K562 (cell line): ENCODE measurements around the gene GBA2. TPM values are rescaled to one million over a fixed set of nuclear protein-coding genes. Genes with fewer than 3 reads are reported as not detected.

Experiments used
- ARID4B ChIP-seq: sonication (generic); formaldehyde crosslinking; IDR thresholded peaks from 2 replicates; pipeline ENCODE4 v1.8.0; 2022; ENCODE audit warnings: mild to moderate bottlenecking, missing genetic modification reagents
- C11orf30 ChIP-seq: fragments of 450-650 bp; IDR thresholded peaks from 2 replicates; pipeline ENCODE4 v1.6.1; 2016; ENCODE audit warnings: low read depth, mild to moderate bottlenecking
- CTBP1 ChIP-seq: fragments of 450-650 bp; IDR thresholded peaks from 2 replicates; pipeline ENCODE4 v1.6.1; 2016; ENCODE audit warnings: borderline replicate concordance
- GMEB1 ChIP-seq: fragments of 250-450 bp; sonication (Bioruptor Pico); IDR thresholded peaks from 2 replicates; pipeline ENCODE4 v1.4.0; 2020; ENCODE audit warnings: mild to moderate bottlenecking
- POLR2A ChIP-seq: fragments of 450-650 bp; conservative IDR thresholded peaks from 2 replicates; pipeline ENCODE4 v1.6.1; 2016
- RB1 ChIP-seq: fragments of 450-650 bp; IDR thresholded peaks from 2 replicates; pipeline ENCODE4 v1.6.1; 2017; ENCODE audit warnings: low read depth, mild to moderate bottlenecking
- SMAD4 ChIP-seq: fragments of 250-450 bp; sonication (Bioruptor Pico); conservative IDR thresholded peaks from 2 replicates; pipeline ENCODE4 v1.8.0; 2021; ENCODE audit warnings: inconsistent platforms, mild to moderate bottlenecking, moderate library complexity
- XRCC5 ChIP-seq: fragments of 200-400 bp; formaldehyde crosslinking; IDR thresholded peaks from 2 replicates; pipeline ENCODE4 v1.6.1; 2017; ENCODE audit warnings: low read depth, mild to moderate bottlenecking, low read length
- ZFX ChIP-seq: sonication (generic); formaldehyde crosslinking; IDR thresholded peaks from 2 replicates; pipeline ENCODE4 v1.8.0; 2022; ENCODE audit warnings: mild to moderate bottlenecking, missing genetic modification reagents, moderate library complexity
- ZNF165 ChIP-seq: fragments of 250-450 bp; sonication (Bioruptor Pico); IDR thresholded peaks from 2 replicates; pipeline ENCODE4 v1.4.0; 2020; ENCODE audit warnings: borderline replicate concordance
- ZNF830 ChIP-seq: fragments of 250-450 bp; sonication (Bioruptor Pico); IDR thresholded peaks from 2 replicates; pipeline ENCODE4 v1.5.0; 2021; ENCODE audit warnings: mild to moderate bottlenecking
- polyA plus RNA-seq, 8 experiments: library from polyadenylated mRNA; depleted of rRNA in 4 of 8; stranded (reverse) in 5 of 8; unstranded in 3 of 8; fragments of >200 nt; fragmentation: Nextera tagmentation in 2 of 8; fragmentation: Illumina TruSeq in 1 of 8; extraction: Ambion mirVana in 2 of 8; extraction: Trizol in 1 of 8; gene quantifications; 2 replicates each; pipeline versions ENCODE4 v1.2.1 to v1.2.3, GENCODE V29; 2011 to 2014; ENCODE audit warnings: inconsistent platforms in 1 of 8, missing spikeins in 1 of 8
- total RNA-seq, 7 experiments: library from RNA; depleted of rRNA in 6 of 7; stranded (reverse); fragments of >200 nt in 6 of 7; fragmentation: Illumina TruSeq in 2 of 7; extraction: Trizol in 2 of 7; gene quantifications; 2 replicates each; pipeline versions ENCODE4 v1.2.1 to v1.2.3, GENCODE V29; 2011 to 2021; ENCODE audit warnings: low replicate concordance in 1 of 7
- TF ChIP-seq, protein P1 (sequence below): fragments of 450-650 bp; IDR thresholded peaks from 2 replicates; pipeline ENCODE4 v1.6.1; 2018; ENCODE audit not compliant: partially characterized antibody
- TF ChIP-seq, protein P2 (sequence below): sonication (generic); formaldehyde crosslinking; IDR thresholded peaks from 2 replicates; pipeline ENCODE4 v1.8.1; 2023; ENCODE audit warnings: missing genetic modification reagents, mild to moderate bottlenecking, borderline replicate concordance

Gene GBA2
- total and polyA plus RNA-seq, 9 of the 15 experiments (the other 6 are each of a cell fraction or from before 2014, with no cell fraction given), result 14.1 to 60.4 (median 32.1) TPM

GRCh38 chr9:35732185-35732799, 16.7 kb downstream of the GBA2 start, which contains the start of the genes CREB3 and TLN1 (continued):
- TF ChIP-seq SMAD4, result peak; percentile 33; the same call in 1 of the 2 replicates
- TF ChIP-seq CTBP1, result peak; percentile 46; the same call in 1 of the 2 replicates
- TF ChIP-seq C11orf30, result peak; percentile 60
- TF ChIP-seq POLR2A, result peak; percentile 67; the same call in 1 of the 2 replicates
- TF ChIP-seq RB1, result peak; percentile 83
- TF ChIP-seq XRCC5, result peak; percentile 35; the same call in 1 of the 2 replicates
- peak; percentile 80 for TF ChIP-seq ARID4B
- no peak for TF ChIP-seq ZNF165
- TF ChIP-seq, protein P1, sequence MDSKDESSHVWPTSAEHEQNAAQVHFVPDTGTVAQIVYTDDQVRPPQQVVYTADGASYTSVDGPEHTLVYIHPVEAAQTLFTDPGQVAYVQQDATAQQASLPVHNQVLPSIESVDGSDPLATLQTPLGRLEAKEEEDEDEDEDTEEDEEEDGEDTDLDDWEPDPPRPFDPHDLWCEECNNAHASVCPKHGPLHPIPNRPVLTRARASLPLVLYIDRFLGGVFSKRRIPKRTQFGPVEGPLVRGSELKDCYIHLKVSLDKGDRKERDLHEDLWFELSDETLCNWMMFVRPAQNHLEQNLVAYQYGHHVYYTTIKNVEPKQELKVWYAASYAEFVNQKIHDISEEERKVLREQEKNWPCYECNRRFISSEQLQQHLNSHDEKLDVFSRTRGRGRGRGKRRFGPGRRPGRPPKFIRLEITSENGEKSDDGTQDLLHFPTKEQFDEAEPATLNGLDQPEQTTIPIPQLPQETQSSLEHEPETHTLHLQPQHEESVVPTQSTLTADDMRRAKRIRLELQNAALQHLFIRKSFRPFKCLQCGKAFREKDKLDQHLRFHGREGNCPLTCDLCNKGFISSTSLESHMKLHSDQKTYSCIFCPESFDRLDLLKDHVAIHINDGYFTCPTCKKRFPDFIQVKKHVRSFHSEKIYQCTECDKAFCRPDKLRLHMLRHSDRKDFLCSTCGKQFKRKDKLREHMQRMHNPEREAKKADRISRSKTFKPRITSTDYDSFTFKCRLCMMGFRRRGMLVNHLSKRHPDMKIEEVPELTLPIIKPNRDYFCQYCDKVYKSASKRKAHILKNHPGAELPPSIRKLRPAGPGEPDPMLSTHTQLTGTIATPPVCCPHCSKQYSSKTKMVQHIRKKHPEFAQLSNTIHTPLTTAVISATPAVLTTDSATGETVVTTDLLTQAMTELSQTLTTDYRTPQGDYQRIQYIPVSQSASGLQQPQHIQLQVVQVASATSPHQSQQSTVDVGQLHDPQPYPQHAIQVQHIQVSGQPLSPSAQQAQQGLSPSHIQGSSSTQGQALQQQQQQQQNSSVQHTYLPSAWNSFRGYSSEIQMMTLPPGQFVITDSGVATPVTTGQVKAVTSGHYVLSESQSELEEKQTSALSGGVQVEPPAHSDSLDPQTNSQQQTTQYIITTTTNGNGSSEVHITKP, result peak; percentile 23
- 0 out of 2 replicates have a peak, but pooled peaks have one; percentile 56 for TF ChIP-seq ZFX (CRISPR knock-in tag)
- peak; percentile 57; the same call in 1 of the 2 replicates for TF ChIP-seq GMEB1 (CRISPR knock-in tag)
- TF ChIP-seq, protein P2, sequence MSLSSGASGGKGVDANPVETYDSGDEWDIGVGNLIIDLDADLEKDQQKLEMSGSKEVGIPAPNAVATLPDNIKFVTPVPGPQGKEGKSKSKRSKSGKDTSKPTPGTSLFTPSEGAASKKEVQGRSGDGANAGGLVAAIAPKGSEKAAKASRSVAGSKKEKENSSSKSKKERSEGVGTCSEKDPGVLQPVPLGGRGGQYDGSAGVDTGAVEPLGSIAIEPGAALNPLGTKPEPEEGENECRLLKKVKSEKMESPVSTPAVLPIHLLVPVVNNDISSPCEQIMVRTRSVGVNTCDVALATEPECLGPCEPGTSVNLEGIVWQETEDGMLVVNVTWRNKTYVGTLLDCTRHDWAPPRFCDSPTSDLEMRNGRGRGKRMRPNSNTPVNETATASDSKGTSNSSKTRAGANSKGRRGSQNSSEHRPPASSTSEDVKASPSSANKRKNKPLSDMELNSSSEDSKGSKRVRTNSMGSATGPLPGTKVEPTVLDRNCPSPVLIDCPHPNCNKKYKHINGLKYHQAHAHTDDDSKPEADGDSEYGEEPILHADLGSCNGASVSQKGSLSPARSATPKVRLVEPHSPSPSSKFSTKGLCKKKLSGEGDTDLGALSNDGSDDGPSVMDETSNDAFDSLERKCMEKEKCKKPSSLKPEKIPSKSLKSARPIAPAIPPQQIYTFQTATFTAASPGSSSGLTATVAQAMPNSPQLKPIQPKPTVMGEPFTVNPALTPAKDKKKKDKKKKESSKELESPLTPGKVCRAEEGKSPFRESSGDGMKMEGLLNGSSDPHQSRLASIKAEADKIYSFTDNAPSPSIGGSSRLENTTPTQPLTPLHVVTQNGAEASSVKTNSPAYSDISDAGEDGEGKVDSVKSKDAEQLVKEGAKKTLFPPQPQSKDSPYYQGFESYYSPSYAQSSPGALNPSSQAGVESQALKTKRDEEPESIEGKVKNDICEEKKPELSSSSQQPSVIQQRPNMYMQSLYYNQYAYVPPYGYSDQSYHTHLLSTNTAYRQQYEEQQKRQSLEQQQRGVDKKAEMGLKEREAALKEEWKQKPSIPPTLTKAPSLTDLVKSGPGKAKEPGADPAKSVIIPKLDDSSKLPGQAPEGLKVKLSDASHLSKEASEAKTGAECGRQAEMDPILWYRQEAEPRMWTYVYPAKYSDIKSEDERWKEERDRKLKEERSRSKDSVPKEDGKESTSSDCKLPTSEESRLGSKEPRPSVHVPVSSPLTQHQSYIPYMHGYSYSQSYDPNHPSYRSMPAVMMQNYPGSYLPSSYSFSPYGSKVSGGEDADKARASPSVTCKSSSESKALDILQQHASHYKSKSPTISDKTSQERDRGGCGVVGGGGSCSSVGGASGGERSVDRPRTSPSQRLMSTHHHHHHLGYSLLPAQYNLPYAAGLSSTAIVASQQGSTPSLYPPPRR, result no peak
- TF ChIP-seq ZNF830 (CRISPR knock-in tag), result no peak
